GM10266 (cell line): Measurements from ENCODE around the gene ULK2.

Experiments
- DNase-seq: peaks from one replicate; pipeline ENCODE4 v3.0.0; 2012; ENCODE audit errors: extremely low spot score
- TF ChIP-seq, protein P1 (sequence below): IDR thresholded peaks from 2 replicates; pipeline ENCODE4 v1.5.1; 2012; ENCODE audit warnings: mild to moderate bottlenecking, low read depth; ENCODE audit not compliant: control insufficient read depth, insufficient read depth; ENCODE audit errors: missing control alignments

Gene ULK2

DNA sequence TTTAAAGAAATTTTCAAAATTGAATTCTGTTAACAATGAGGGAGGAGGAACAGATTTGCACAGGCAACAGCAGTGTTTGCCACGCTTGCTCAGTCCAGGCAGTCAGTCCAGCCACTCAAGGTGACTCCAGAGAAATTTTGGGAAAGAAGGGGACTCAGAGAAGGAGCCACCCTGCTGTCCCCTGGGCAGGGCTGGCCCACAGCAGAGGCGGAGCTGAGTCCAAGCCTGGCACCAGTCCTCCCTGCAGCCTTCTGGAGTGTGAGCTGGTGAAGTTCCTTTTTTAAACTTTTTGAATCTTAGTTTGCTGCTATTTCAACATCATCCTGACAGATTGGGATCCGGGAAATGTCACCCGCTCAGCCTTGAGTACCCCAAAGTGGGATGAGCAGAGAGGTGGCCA lies 136.9 kb downstream of the ULK2 start:
- DNase-seq: no peak

DNA sequence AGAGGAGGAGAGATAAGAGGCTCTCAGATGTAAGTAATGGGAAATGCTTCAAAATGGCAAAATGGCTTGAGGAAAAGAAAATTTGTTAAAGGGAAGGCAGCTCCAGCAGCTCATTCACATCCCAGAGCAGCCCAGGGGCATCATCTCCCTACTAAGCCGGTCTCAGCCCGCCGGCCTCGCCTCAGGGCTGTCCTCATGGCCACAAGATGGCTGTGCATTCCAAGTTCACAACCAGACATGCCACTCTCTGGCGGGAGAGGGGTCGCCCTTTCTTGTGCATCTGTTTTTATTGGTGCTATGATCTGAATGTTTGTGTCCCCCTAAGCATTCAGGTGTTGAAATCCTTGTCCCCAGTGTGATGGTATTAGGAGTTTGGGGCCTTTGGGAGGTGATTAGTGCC lies 137.8 kb downstream of the ULK2 start:
- no peak for DNase-seq

More for the DNA sequence above, 136.9 kb downstream of the ULK2 start:
- TF ChIP-seq, protein P1, sequence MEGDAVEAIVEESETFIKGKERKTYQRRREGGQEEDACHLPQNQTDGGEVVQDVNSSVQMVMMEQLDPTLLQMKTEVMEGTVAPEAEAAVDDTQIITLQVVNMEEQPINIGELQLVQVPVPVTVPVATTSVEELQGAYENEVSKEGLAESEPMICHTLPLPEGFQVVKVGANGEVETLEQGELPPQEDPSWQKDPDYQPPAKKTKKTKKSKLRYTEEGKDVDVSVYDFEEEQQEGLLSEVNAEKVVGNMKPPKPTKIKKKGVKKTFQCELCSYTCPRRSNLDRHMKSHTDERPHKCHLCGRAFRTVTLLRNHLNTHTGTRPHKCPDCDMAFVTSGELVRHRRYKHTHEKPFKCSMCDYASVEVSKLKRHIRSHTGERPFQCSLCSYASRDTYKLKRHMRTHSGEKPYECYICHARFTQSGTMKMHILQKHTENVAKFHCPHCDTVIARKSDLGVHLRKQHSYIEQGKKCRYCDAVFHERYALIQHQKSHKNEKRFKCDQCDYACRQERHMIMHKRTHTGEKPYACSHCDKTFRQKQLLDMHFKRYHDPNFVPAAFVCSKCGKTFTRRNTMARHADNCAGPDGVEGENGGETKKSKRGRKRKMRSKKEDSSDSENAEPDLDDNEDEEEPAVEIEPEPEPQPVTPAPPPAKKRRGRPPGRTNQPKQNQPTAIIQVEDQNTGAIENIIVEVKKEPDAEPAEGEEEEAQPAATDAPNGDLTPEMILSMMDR: no peak

GRCh38 chr17:19728084-19728495 lies 139.6 kb downstream of the ULK2 start:
- TF ChIP-seq, protein P1: no peak
- no peak for DNase-seq

More for the DNA sequence above, 137.8 kb downstream of the ULK2 start:
- TF ChIP-seq, protein P1: no peak

- TF ChIP-seq, protein P1: no peak
- no peak for DNase-seq
Measured at GRCh38 chr17:19727501-19728078, 140.1 kb downstream of the ULK2 start.

DNA sequence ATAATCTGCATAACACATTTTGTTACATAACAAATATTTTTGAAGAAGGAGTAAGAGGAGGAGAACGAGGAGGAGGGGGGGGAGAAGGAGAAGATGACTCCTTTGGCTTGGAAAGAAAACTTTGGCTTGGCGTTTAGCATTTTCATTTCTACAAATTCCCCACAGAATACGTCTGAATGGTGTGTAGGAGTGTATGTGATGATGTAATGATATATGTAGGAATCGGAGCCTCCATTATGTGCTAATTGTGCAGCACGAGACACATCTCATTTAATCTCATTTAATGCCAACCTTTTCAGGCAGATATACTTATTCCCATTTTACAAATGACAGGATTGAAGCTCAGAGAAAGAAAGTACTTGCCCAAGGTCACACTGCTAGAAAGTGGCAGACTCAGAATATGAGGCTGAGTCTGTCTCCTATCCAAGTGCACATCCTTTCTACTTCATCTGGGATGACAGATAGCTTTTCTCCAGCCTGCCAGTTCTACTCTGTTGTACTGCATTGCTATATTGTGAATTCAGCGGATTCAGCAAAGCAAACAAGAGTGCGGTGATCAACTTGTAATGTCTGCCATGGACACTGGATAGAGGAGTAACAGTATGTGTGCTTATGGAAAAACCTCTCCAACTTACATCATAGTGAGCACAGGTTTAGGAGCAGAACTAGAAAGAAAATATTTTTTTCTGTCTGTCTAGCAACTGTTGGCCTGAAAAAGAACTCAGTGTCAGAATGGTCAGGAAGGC lies 140.9 kb downstream of the ULK2 start:
- TF ChIP-seq, protein P1: no peak
- DNase-seq: no peak

DNA sequence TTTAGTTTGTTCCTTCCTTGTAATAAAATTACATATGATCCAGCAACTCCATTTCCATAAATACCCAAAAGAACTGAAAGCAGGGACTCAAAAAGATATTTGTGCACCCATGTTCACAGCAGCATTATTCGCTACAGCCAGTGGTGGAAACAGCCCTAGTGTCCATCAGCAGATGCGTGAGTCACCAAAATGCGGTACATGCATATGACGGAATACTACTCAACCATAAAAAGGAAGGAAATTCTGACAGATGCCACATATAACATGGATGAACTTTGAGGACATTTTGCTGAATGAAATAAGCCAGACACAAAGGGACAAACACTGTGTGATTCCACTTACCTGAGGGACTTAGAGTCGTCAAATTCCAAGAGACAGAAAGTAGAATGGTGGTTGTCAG lies 142.2 kb downstream of the ULK2 start:
- TF ChIP-seq, protein P1: no peak
- DNase-seq: no peak
